H9 (cell line): ENCODE measurements around the gene MESP1. TPM values are rescaled to one million over a fixed set of nuclear protein-coding genes. Genes with fewer than 3 reads are reported as not detected.

ENCODE experiments used
- DNase-seq: peaks from one replicate; pipeline ENCODE4 v3.0.0-alpha.2; 2017
- H2AFZ ChIP-seq: one replicate; pipeline ENCODE4 v1.6.1; 2013; ENCODE audit warnings: mild to moderate bottlenecking, low read length, control low read depth, moderate library complexity
- H2AK5ac ChIP-seq: 2 replicates; pipeline ENCODE4 v1.6.1; 2013; ENCODE audit warnings: low read length, control low read depth, mixed read lengths; ENCODE audit not compliant: insufficient read length
- H2BK120ac ChIP-seq: one replicate; pipeline ENCODE4 v1.6.1; 2013; ENCODE audit warnings: low read depth, mild to moderate bottlenecking, low read length, control low read depth, inconsistent platforms; ENCODE audit not compliant: poor library complexity, severe bottlenecking
- H2BK12ac ChIP-seq: 2 replicates; pipeline ENCODE4 v1.6.1; 2013; ENCODE audit warnings: low read length, control low read depth, mixed read lengths, low read depth; ENCODE audit not compliant: insufficient read length
- H2BK15ac ChIP-seq: 2 replicates; pipeline ENCODE4 v1.6.1; 2013; ENCODE audit warnings: low read depth, low read length, control low read depth
- H2BK20ac ChIP-seq: one replicate; pipeline ENCODE4 v1.6.1; 2013; ENCODE audit warnings: low read depth, mild to moderate bottlenecking, low read length, control low read depth, inconsistent platforms; ENCODE audit not compliant: poor library complexity, severe bottlenecking
- H2BK5ac ChIP-seq: 2 replicates; pipeline ENCODE4 v1.6.1; 2013; ENCODE audit warnings: low read length, control low read depth, mixed read lengths; ENCODE audit not compliant: insufficient read length
- H3K14ac ChIP-seq: 2 replicates; pipeline ENCODE4 v1.6.1; 2013; ENCODE audit warnings: low read length, control low read depth; ENCODE audit not compliant: insufficient read depth
- H3K18ac ChIP-seq: 2 replicates; pipeline ENCODE4 v1.6.1; 2013; ENCODE audit warnings: low read depth, mild to moderate bottlenecking, mixed read lengths, low read length, control low read depth; ENCODE audit not compliant: insufficient read length
- H3K23ac ChIP-seq: 2 replicates; pipeline ENCODE4 v1.6.1; 2013; ENCODE audit warnings: low read length, control low read depth, mixed read lengths, low read depth; ENCODE audit not compliant: insufficient read length
- H3K23me2 ChIP-seq: 2 replicates; pipeline ENCODE4 v1.6.1; 2013; ENCODE audit warnings: low read depth, mild to moderate bottlenecking, mixed read lengths, low read length, control low read depth; ENCODE audit not compliant: insufficient read length, poor library complexity, severe bottlenecking
- H3K27ac ChIP-seq: 2 replicates; pipeline ENCODE4 v1.5.1; 2013; ENCODE audit warnings: low read length, control low read depth, mixed read lengths, low read depth; ENCODE audit not compliant: insufficient read length
- H3K27me3 ChIP-seq: 2 replicates; pipeline ENCODE4 v1.6.1; 2013; ENCODE audit warnings: low read length, control low read depth, inconsistent platforms; ENCODE audit not compliant: insufficient read depth
- H3K4ac ChIP-seq: 2 replicates; pipeline ENCODE4 v1.6.1; 2013; ENCODE audit warnings: low read depth, mild to moderate bottlenecking, control low read depth, inconsistent platforms, low read length, moderate library complexity
- H3K4me1 ChIP-seq: 2 replicates; pipeline ENCODE4 v1.6.1; 2013; ENCODE audit warnings: low read length, control low read depth, inconsistent platforms; ENCODE audit not compliant: insufficient read depth
- H3K4me2 ChIP-seq: 2 replicates; pipeline ENCODE4 v1.6.1; 2013; ENCODE audit warnings: low read length, control low read depth, mixed read lengths; ENCODE audit not compliant: insufficient read length, insufficient read depth
- H3K56ac ChIP-seq: 2 replicates; pipeline ENCODE4 v1.6.1; 2013; ENCODE audit warnings: low read depth, mild to moderate bottlenecking, mixed read lengths, low read length, control low read depth; ENCODE audit not compliant: insufficient read length
- H3K79me1 ChIP-seq: 2 replicates; pipeline ENCODE4 v1.6.1; 2013; ENCODE audit warnings: low read depth, mild to moderate bottlenecking, moderate library complexity, low read length, control low read depth, inconsistent platforms; ENCODE audit not compliant: insufficient read depth, poor library complexity, severe bottlenecking
- H3K79me2 ChIP-seq: 2 replicates; pipeline ENCODE4 v1.6.1; 2013; ENCODE audit warnings: low read length, control low read depth, inconsistent platforms; ENCODE audit not compliant: insufficient read depth
- H3K9ac ChIP-seq: 2 replicates; pipeline ENCODE4 v1.6.1; 2013; ENCODE audit warnings: low read length, control low read depth, mixed read lengths; ENCODE audit not compliant: insufficient read length; ENCODE audit errors: extremely low read depth
- H3K9me3 ChIP-seq: one replicate; pipeline ENCODE4 v1.6.1; 2013; ENCODE audit warnings: low read depth, low read length, inconsistent platforms; ENCODE audit not compliant: control insufficient read depth
- H3T11ph ChIP-seq: one replicate; pipeline ENCODE4 v1.6.1; 2013; ENCODE audit warnings: mild to moderate bottlenecking, low read length, control low read depth, inconsistent platforms
- H4K20me1 ChIP-seq: one replicate; pipeline ENCODE4 v1.6.1; 2013; ENCODE audit not compliant: control insufficient read depth, insufficient read length, insufficient read depth
- H4K5ac ChIP-seq: 2 replicates; pipeline ENCODE4 v1.6.1; 2013; ENCODE audit warnings: low read depth, mild to moderate bottlenecking, mixed read lengths, low read length, control low read depth; ENCODE audit not compliant: insufficient read length
- H4K8ac ChIP-seq: replicated peaks from 2 replicates; pipeline ENCODE4 v1.6.1; 2013; ENCODE audit warnings: low read length, control low read depth, mixed read lengths, low read depth; ENCODE audit not compliant: insufficient read length
- H4K91ac ChIP-seq: 2 replicates; pipeline ENCODE4 v1.6.1; 2013; ENCODE audit warnings: low read depth, mild to moderate bottlenecking, moderate library complexity, mixed read lengths, low read length, control low read depth; ENCODE audit not compliant: insufficient read length
- H3K27ac Mint-ChIP-seq, 3 experiments: 2 replicates in 2 of 3; 3 replicates in 1 of 3; pipeline ENCODE4 v1.8.0; 2020 to 2021; ENCODE audit warnings: mixed read lengths in 3 of 3, mild to moderate bottlenecking in 1 of 3, moderate library complexity in 1 of 3
- H3K27me3 Mint-ChIP-seq: 2 replicates; pipeline ENCODE4 v1.8.0; 2021; ENCODE audit warnings: low read depth, mild to moderate bottlenecking, moderate library complexity, mixed read lengths
- H3K36me3 Mint-ChIP-seq, 3 experiments: 2 replicates in 2 of 3; 3 replicates in 1 of 3; pipeline ENCODE4 v1.8.0; 2020 to 2021; ENCODE audit warnings: low read depth in 3 of 3, mixed read lengths in 3 of 3; ENCODE audit not compliant: insufficient read depth in 1 of 3
- H3K4me1 Mint-ChIP-seq, 2 experiments: 2 replicates each; pipeline ENCODE4 v1.8.0; 2020; ENCODE audit warnings: mixed read lengths in 2 of 2
- H3K4me3 Mint-ChIP-seq, 2 experiments: 2 replicates in 1 of 2; 3 replicates in 1 of 2; pipeline ENCODE4 v1.8.0; 2020 to 2021; ENCODE audit warnings: mild to moderate bottlenecking in 2 of 2, mixed read lengths in 2 of 2, moderate library complexity in 1 of 2
- H3K9me3 Mint-ChIP-seq, 2 experiments: 2 replicates in 1 of 2; 3 replicates in 1 of 2; pipeline ENCODE4 v1.8.0; 2020; ENCODE audit warnings: mild to moderate bottlenecking in 2 of 2, mixed read lengths in 2 of 2, moderate library complexity in 1 of 2
- CTCF ChIP-seq: fragments of 200-600 bp; sonication (generic); conservative IDR thresholded peaks from 3 replicates; pipeline ENCODE4 v1.8.0; 2021; ENCODE audit warnings: antibody characterized with exemption, mild to moderate bottlenecking
- WGBS: extraction: QIAGEN DNeasy Blood & Tissue Kit; methylation state at CpG from one replicate; pipeline ENCODE4 v1.1.7; 2013; ENCODE audit warnings: missing lambda C conversion rate, low lambda C conversion rate, mixed read lengths; ENCODE audit not compliant: insufficient read length; ENCODE audit errors: extremely low coverage; 5-methylcytosine and 5-hydroxymethylcytosine counted together
- total RNA-seq: library from RNA; stranded (reverse); gene quantifications from 2 replicates; pipeline ENCODE4 v1.2.1, GENCODE V29; 2021

MESP1 gene
- total RNA-seq, 1 experiment from 2014 or later = not detected

DNA sequence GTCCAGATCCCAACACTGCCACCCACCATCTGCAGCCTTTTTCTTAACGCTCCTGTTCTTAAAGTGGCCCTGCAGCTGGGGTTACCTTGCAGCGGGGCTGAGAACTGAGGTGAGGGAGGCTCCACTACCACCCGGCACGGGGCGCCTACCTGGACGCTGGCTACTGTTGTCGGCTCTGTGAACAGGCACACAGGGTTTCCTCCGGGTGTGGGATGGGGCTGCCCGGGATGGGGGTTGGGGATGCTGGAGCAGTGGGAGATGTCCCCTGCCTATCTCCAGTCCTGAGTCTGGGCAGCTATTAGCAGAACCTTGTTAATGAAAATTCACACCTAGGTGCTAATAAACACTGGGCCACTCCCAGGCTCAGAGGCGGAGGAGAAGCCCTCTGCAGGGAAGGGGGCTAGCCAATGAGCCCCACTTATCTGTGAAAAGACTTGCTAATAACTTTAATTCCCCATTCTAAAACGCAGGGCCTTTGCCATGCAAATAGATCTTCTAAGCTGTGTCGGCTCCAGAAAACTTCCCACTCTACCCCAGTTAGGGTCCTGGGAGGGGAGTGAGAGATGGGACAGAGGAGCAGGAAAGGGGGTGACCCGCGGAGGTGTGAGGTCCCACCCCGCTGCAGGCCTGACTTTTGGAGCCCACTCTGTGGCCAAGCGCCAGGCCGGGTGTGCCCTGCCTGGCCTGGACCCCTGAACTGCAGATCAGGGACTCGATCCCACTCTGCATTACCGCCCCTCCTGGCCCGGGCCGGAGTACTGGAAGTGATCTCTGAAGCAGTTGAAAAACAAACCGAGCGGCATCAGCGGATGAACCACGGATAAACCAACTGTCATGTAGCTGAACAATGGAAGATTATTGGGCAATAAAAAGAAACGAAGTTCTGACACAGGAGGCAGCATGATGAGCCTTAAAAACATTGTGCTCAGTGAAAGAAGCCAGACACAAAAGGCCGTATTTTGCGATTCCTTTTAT, 3.1 kb downstream of the MESP1 start:
- Histone ChIP-seq H3K9ac (no peak overlapping the region), H3K27me3 (peaks cover 42% of the 10 kb centered on the region), H2BK120ac (no peak overlapping the region), H3K4me2 (peak overlapping the region; percentile 62), H3K79me2 (no peaks in the 10 kb centered on the region), H2BK20ac (no peak overlapping the region), H3T11ph (no peak overlapping the region), H3K4me1 (no peaks in the 10 kb centered on the region; the same call in 1 of the 2 replicates), H4K8ac (no peak overlapping the region), H3K14ac (no peak overlapping the region; the same call in 1 of the 2 replicates), H3K23ac (no peak overlapping the region), H2BK5ac (no peak overlapping the region), H4K91ac (no peak overlapping the region), H3K56ac (no peak overlapping the region), H4K20me1 (no peaks in the 10 kb centered on the region), H2AFZ (no peak overlapping the region), H3K79me1 (no peaks in the 10 kb centered on the region), H2BK15ac (no peak overlapping the region), H4K5ac (no peak overlapping the region), H3K4ac (no peak overlapping the region), H3K27ac (no peak overlapping the region), H3K23me2 (peaks cover 8% of the 10 kb centered on the region), H3K9me3 (no peaks in the 10 kb centered on the region), H2AK5ac (no peak overlapping the region), H3K18ac (no peak overlapping the region), H2BK12ac (no peak overlapping the region)
- no peak for TF ChIP-seq CTCF
- Mint-ChIP-seq H3K27me3 (peaks cover 20% of the 10 kb centered on the region), H3K4me3 (peak overlapping the region in 1 of 2 experiments; percentile 21; a peak in 3 of 5 replicates), H3K4me1 (peaks cover 14 to 21% of the 10 kb centered on the region in 2 experiments), H3K9me3 (no peaks in the 10 kb centered on the region; a peak in 1 of 5 replicates), H3K27ac (no peak overlapping the region), H3K36me3 (peaks cover 0 to 3% (median 0%) of the 10 kb centered on the region in 3 experiments; a peak in 1 of 7 replicates)
- no CpG with 5 or more reads among the region's 28 CpGs for WGBS
- DNase-seq = peak; percentile 51
